ENCODE results near the gene C2orf80.
"Not testable (repeated sequence)": the region's sequence is repeated elsewhere in the genome, so short reads cannot be mapped to it uniquely, and the experiment has no call there.

The C2orf80 gene

GRCh38 chr2:208135794-208136715 is 53.8 kb downstream of the C2orf80 start:
- DNase-seq (ENCODE audit: low read depth) = no peak

GRCh38 chr2:208134928-208135586 is 54.8 kb downstream of the C2orf80 start:
- no peak for DNase-seq (ENCODE audit: low read depth)

- no peak for DNase-seq (ENCODE audit: low read depth)
Measured at GRCh38 chr2:208130712-208131110, 59.1 kb downstream of the C2orf80 start.

GRCh38 chr2:208129744-208130711 is 59.8 kb downstream of the C2orf80 start, which contains the start of gene CRYGC:
TSS of gene CRYGC (minus strand) at chr2:208129828. CDS start at chr2:208129792, 36 bp downstream.
- DNase-seq (ENCODE audit: low read depth) = no peak

GRCh38 chr2:208128136-208128535 is 61.7 kb downstream of the C2orf80 start:
- DNase-seq (ENCODE audit: low read depth) = no peak

GRCh38 chr2:208127090-208127489 is 62.7 kb downstream of the C2orf80 start:
- DNase-seq (ENCODE audit: low read depth) = no peak

- DNase-seq (ENCODE audit: low read depth) = no peak
Measured at GRCh38 chr2:208125251-208125650, 64.6 kb downstream of the C2orf80 start.

- not testable (repeated sequence) for DNase-seq (ENCODE audit: low read depth)
Measured at GRCh38 chr2:208124013-208124715, 65.7 kb downstream of the C2orf80 start, which contains the start of gene CRYGD. TSS of gene CRYGD (minus strand) at chr2:208124524. CDS start at chr2:208124473, 51 bp downstream.

- no peak for DNase-seq (ENCODE audit: low read depth)
Measured at GRCh38 chr2:208122248-208122647, 67.6 kb downstream of the C2orf80 start.

GRCh38 chr2:208118918-208119317 is 70.9 kb downstream of the C2orf80 start:
- DNase-seq (ENCODE audit: low read depth) = no peak

- DNase-seq (ENCODE audit: low read depth) = not testable (repeated sequence)
Measured at GRCh38 chr2:208117390-208117789, 72.4 kb downstream of the C2orf80 start.
